OCI-LY7 (cell line): ENCODE data around the gene SPRN. TPM values are rescaled to one million over a fixed set of nuclear protein-coding genes. Genes with fewer than 3 reads are reported as not detected.

Experiments used
- BruUV-seq: library from RNA; stranded (reverse); fragments of 400-500 nt; replicated peaks from 2 replicates; lab custom pipeline; 2021; lab: Mats Ljungman, UMichigan
- CTCF ChIA-PET: fragments of 300-600 bp; sonication (Branson Sonifier 250); formaldehyde crosslinking; loops from one replicate; lab custom pipeline; 2022; ENCODE audit warnings: antibody characterized with exemption; ENCODE audit not compliant: unreplicated experiment; lab: Charles Lee
- POLR2A ChIA-PET: fragments of 300-600 bp; sonication (Branson Sonifier 250); formaldehyde crosslinking; loops from one replicate; lab custom pipeline; 2022; ENCODE audit warnings: antibody characterized with exemption; lab: Charles Lee
- DNase-seq: peaks from one replicate; pipeline ENCODE4 v3.0.0-alpha.2; 2015; ENCODE audit warnings: low spot score
- H2AFZ ChIP-seq: fragments of 200-600 bp; sonication (generic), shearing (Covaris generic); 2 replicates; pipeline ENCODE4 v1.6.1; 2014; ENCODE audit warnings: mild to moderate bottlenecking, antibody characterized with exemption, low read length, moderate library complexity
- H3K27ac ChIP-seq: fragments of 200-600 bp; sonication (generic); 2 replicates; pipeline ENCODE4 v1.5.1; 2014; ENCODE audit warnings: mixed run types, low read depth, mild to moderate bottlenecking, moderate library complexity, low read length, inconsistent platforms; ENCODE audit not compliant: poor library complexity, severe bottlenecking
- H3K36me3 ChIP-seq: fragments of 200-600 bp; sonication (generic); 2 replicates; pipeline ENCODE4 v1.6.1; 2014; ENCODE audit warnings: mild to moderate bottlenecking, antibody characterized with exemption, low read length, moderate library complexity, mixed read lengths; ENCODE audit not compliant: insufficient read depth
- H3K4me1 ChIP-seq: fragments of 200-600 bp; sonication (generic); 2 replicates; pipeline ENCODE4 v1.5.1; 2014; ENCODE audit warnings: mild to moderate bottlenecking, low read length; ENCODE audit not compliant: insufficient read depth, poor library complexity, severe bottlenecking
- H3K4me2 ChIP-seq: fragments of 200-600 bp; sonication (generic); 2 replicates; pipeline ENCODE4 v1.6.1; 2014; ENCODE audit warnings: mild to moderate bottlenecking, low read length
- H3K4me3 ChIP-seq: fragments of 200-600 bp; sonication (generic); 2 replicates; pipeline ENCODE4 v1.5.1; 2014; ENCODE audit warnings: mild to moderate bottlenecking, low read depth, low read length; ENCODE audit not compliant: poor library complexity, severe bottlenecking
- H3K79me2 ChIP-seq: fragments of 200-600 bp; sonication (generic); 2 replicates; pipeline ENCODE4 v1.6.1; 2016; ENCODE audit warnings: low read depth, mild to moderate bottlenecking, low read length, moderate library complexity, mixed read lengths; ENCODE audit not compliant: insufficient read depth
- H3K9me2 ChIP-seq: fragments of 200-600 bp; sonication (generic); 2 replicates; pipeline ENCODE4 v1.6.1; 2016; ENCODE audit warnings: mild to moderate bottlenecking, low read length, mixed read lengths; ENCODE audit not compliant: insufficient read depth
- H3K9me3 ChIP-seq: fragments of 200-600 bp; sonication (generic); 2 replicates; pipeline ENCODE4 v1.6.1; 2014; ENCODE audit warnings: mild to moderate bottlenecking, mixed run types, low read length, mixed read lengths
- H4K20me1 ChIP-seq: fragments of 200-600 bp; sonication (generic); 2 replicates; pipeline ENCODE4 v1.6.1; 2014; ENCODE audit warnings: mild to moderate bottlenecking, antibody characterized with exemption, low read length, moderate library complexity, mixed read lengths; ENCODE audit not compliant: insufficient read depth
- CTCF ChIP-seq: fragments of 200-600 bp; sonication (generic); conservative IDR thresholded peaks from 2 replicates; pipeline ENCODE4 v1.5.1; 2014; ENCODE audit warnings: mild to moderate bottlenecking, antibody characterized with exemption, low read length, moderate library complexity, mixed read lengths
- EZH2phosphoT487 ChIP-seq: fragments of 200-600 bp; sonication (generic); IDR thresholded peaks from 2 replicates; pipeline ENCODE4 v1.6.1; 2018; ENCODE audit warnings: low read depth, borderline replicate concordance, mild to moderate bottlenecking, mixed run types, antibody characterized with exemption, low read length, moderate library complexity, mixed read lengths
- intact Hi-C: fragments of 100-400 bp; cut with micrococcal nuclease; formaldehyde crosslinking; loops from one replicate; pipeline ENCODE4 v1.10.0; 2022; ENCODE audit not compliant: unreplicated experiment
- total RNA-seq, 2 experiments: library from RNA; depleted of rRNA in 1 of 2; stranded (reverse); fragments of >200 nt in 1 of 2; shearing (Covaris generic) in 1 of 2; gene quantifications; 2 replicates each; pipeline ENCODE4 v1.2.3, GENCODE V29; 2014 to 2022

The SPRN gene
- total RNA-seq, 2 experiments from 2014 or later = not detected

GRCh38 chr10:133411523-133412380 lies 12.7 kb downstream of the SPRN start:
- Histone ChIP-seq H3K36me3 (peaks cover 84% of the 10 kb centered on the region), H3K4me2 (no peak overlapping the region), H3K9me3 (peaks cover 52% of the 10 kb centered on the region), H3K4me3 (no peak overlapping the region), H2AFZ (no peak overlapping the region), H4K20me1 (no peaks in the 10 kb centered on the region), H3K4me1 (no peaks in the 10 kb centered on the region), H3K27ac (no peak overlapping the region), H3K9me2 (no peaks in the 10 kb centered on the region), H3K79me2 (peaks cover 65% of the 10 kb centered on the region)
- BruUV-seq = no TSS peak
- CTCF ChIA-PET = no interaction called here
- POLR2A ChIA-PET = interaction anchor here (0.6 kb wide), 1 partner anchor 55 kb away, joined by 3 read pairs; no protein-coding TSS in a partner anchor
- no peak for TF ChIP-seq EZH2phosphoT487
- TF ChIP-seq CTCF = no peak
- intact Hi-C loops = no loop called here
- DNase-seq = no peak

- DNase-seq = no peak
- Histone ChIP-seq H3K4me3 (no peak overlapping the region), H3K4me1 (peaks cover 13% of the 10 kb centered on the region), H3K9me3 (peaks cover 25% of the 10 kb centered on the region), H3K27ac (no peak overlapping the region), H2AFZ (no peak overlapping the region), H3K4me2 (no peak overlapping the region), H3K9me2 (no peaks in the 10 kb centered on the region), H3K79me2 (peaks cover 63% of the 10 kb centered on the region), H3K36me3 (peaks cover 98% of the 10 kb centered on the region), H4K20me1 (no peaks in the 10 kb centered on the region)
- ChIA-PET CTCF (interaction anchor here (0.6 kb wide), 1 partner anchor 1884 kb away, joined by 3 read pairs; no protein-coding TSS in a partner anchor), POLR2A (interaction anchor here (0.7 to 1.0 kb wide), 3 partner anchors 9 to 91 kb away, joined by 3 to 5 read pairs (median 3); no protein-coding TSS in a partner anchor)
- intact Hi-C loops = no loop called here
- no TSS peak for BruUV-seq
- TF ChIP-seq EZH2phosphoT487 = no peak
- TF ChIP-seq CTCF = no peak
Observed at GRCh38 chr10:133405844-133406527, 18.4 kb downstream of the SPRN start.
